Activated T-helper 1 cell treated with anti-CD3 and anti-CD28 coated beads, Interleukin-12 subunit alpha, Interleukin-12 subunit beta, Interleukin-2, Interleukin-4 antibody, amounts not matched to agents 30 ng/mL and 10 ng/mL and 1 ng/mL, durations not matched to agents 14 hours and 24 hours and 36 hours (primary cell): ENCODE data around the gene ABCC8. TPM values are rescaled to one million over a fixed set of nuclear protein-coding genes. Genes with fewer than 3 reads are reported as not detected.
A peak's percentile ranks its signal among the peaks of the same experiment; 100 is the strongest.

Source experiments
- DNase-seq: peaks from one replicate; pipeline ENCODE4 v3.0.0; 2021; ENCODE audit warnings: low spot score
- H3K27ac Mint-ChIP-seq: one replicate; pipeline ENCODE4 v1.8.0; 2021; ENCODE audit warnings: mild to moderate bottlenecking, mixed read lengths
- H3K27me3 Mint-ChIP-seq: one replicate; pipeline ENCODE4 v1.8.0; 2022; ENCODE audit warnings: mild to moderate bottlenecking, moderate library complexity, mixed read lengths; ENCODE audit not compliant: insufficient read depth
- H3K36me3 Mint-ChIP-seq: one replicate; pipeline ENCODE4 v1.8.0; 2021; ENCODE audit warnings: low read depth, mixed read lengths
- H3K4me1 Mint-ChIP-seq: one replicate; pipeline ENCODE4 v1.8.0; 2021; ENCODE audit warnings: low read depth, mixed read lengths
- H3K4me3 Mint-ChIP-seq: one replicate; pipeline ENCODE4 v1.8.0; 2021; ENCODE audit warnings: mild to moderate bottlenecking, moderate library complexity, mixed read lengths
- H3K9me3 Mint-ChIP-seq: one replicate; pipeline ENCODE4 v1.8.0; 2021; ENCODE audit warnings: mixed read lengths
- intact Hi-C: fragments of 100-400 bp; cut with micrococcal nuclease; formaldehyde crosslinking; loops from one replicate; pipeline ENCODE4 v1.15.1; 2024
- total RNA-seq: library from RNA; stranded (reverse); gene quantifications from 2 replicates; pipeline ENCODE4 v1.2.3, GENCODE V29; 2022

Gene ABCC8
- total RNA-seq, 1 donor from 2014 or later: 0.31 TPM

DNA sequence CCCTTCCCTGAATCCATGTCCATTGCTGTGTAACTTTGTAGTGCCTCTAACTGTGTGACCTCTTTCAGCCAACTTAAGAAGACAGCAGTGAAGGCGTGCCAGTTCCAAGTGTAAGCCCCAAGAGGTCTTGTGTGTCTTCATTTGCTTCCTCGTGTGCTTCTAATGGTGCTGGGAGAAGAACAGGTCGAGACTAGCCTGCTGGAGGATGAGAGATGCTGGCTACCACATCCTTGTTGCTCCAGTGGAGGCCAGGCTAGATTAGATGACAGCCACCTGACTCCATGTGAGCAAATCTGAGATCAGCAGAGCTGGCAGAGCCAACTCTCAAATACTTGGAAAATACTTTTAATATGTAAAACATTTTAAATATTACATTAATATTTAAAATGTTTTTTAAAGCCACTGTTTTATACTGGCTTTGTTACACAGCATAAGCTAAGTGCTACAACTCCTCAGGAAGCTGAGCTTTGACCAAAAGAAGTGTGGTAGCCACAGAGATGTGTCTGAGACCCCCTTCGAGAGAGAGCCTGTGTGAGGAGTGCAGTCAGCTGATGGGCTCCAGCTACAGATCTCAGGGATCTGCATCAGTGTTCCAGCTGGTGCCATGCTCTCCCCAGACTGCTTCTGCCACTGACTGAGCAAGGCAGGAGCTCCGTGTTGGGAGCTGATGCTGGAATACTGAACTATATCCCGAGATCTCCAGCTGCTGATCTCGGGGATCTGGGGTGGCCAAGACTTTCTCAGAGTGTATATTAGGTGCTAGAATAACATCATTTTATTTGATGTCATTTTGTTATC is 97.1 kb downstream of the ABCC8 start:
- Mint-ChIP-seq H3K9me3 (peaks cover 4% of the 10 kb centered on the region), H3K27ac (no peak overlapping the region), H3K4me3 (no peak overlapping the region), H3K4me1 (no peaks in the 10 kb centered on the region), H3K27me3 (peaks cover 6% of the 10 kb centered on the region), H3K36me3 (peaks cover 5% of the 10 kb centered on the region)
- DNase-seq: no peak
- intact Hi-C loops: no loop called here

DNA sequence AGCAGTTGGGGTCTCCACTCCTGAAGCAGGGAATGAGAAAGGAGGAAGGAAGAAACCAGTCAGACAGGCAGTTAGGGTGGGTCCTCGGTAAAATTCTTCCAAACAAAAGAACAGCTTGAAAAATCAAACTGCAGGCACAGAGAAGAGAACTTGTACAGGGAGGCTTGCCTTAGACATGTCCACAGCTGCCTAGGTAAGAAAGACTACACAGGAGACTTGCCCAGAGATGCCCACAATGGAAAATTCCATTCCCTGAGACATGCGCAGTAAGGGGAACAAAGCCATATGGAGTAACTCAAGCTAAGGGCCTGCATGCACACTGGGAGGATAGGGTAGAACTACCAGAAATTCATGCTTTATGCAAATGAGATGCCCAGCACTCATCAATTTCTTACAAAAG is 98.0 kb downstream of the ABCC8 start:
- H3K9me3 Mint-ChIP-seq: peaks cover 9% of the 10 kb centered on the region
- no peak overlapping the region for H3K4me3 Mint-ChIP-seq
- H3K4me1 Mint-ChIP-seq: no peaks in the 10 kb centered on the region
- peaks cover 4% of the 10 kb centered on the region for H3K27me3 Mint-ChIP-seq
- intact Hi-C loops: no loop called here
- no peak overlapping the region for H3K27ac Mint-ChIP-seq
- no peak for DNase-seq
- H3K36me3 Mint-ChIP-seq: peaks cover 5% of the 10 kb centered on the region

DNA sequence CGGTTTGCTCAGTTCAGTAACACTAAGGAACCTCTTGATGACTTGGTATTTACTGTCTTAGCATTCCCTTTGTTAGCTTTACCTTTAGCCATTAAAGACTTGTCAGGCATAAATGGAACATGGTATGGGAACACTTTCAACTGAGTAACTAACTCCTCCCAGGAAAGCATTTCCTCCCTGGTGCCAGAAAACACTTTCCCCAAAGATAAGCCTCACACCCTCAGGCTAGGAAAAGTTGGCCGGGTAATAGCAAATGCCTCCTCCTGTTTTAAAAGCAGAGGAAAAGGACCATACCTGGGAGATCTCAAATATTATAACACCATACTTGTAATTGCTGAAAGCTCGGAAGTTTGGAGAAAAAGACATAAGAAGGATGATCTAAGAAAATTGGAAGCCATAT is 100.2 kb downstream of the ABCC8 start:
- Mint-ChIP-seq H3K27ac (no peak overlapping the region), H3K4me1 (no peaks in the 10 kb centered on the region), H3K9me3 (peaks cover 25% of the 10 kb centered on the region), H3K4me3 (no peak overlapping the region), H3K27me3 (peaks cover 8% of the 10 kb centered on the region), H3K36me3 (peaks cover 14% of the 10 kb centered on the region)
- no peak for DNase-seq
- intact Hi-C loops: no loop called here

DNA sequence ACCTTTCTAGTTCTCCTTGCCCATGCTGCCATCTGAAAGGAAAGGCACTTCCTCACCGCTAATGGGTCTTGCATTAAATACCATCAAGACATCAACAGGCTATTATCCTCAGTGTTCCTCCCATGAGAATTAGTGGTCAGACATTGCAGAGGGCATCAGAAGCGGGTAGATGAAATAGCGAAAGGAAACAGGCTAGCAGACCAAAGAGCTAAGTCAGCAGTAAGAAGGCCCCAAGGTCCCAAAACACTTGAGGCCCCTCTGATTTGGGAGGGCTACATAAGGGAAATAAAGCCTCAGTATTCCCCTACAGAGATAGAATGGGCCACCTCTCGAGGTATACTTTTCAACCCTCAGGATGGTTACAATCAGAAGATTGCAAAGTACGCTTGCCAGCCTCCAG is 101.1 kb downstream of the ABCC8 start:
- peaks cover 22% of the 10 kb centered on the region for H3K36me3 Mint-ChIP-seq
- peaks cover 8% of the 10 kb centered on the region for H3K27me3 Mint-ChIP-seq
- intact Hi-C loops: no loop called here
- peaks cover 34% of the 10 kb centered on the region for H3K9me3 Mint-ChIP-seq
- DNase-seq: no peak
- no peak overlapping the region for H3K4me3 Mint-ChIP-seq
- H3K27ac Mint-ChIP-seq: no peak overlapping the region
- H3K4me1 Mint-ChIP-seq: no peaks in the 10 kb centered on the region

DNA sequence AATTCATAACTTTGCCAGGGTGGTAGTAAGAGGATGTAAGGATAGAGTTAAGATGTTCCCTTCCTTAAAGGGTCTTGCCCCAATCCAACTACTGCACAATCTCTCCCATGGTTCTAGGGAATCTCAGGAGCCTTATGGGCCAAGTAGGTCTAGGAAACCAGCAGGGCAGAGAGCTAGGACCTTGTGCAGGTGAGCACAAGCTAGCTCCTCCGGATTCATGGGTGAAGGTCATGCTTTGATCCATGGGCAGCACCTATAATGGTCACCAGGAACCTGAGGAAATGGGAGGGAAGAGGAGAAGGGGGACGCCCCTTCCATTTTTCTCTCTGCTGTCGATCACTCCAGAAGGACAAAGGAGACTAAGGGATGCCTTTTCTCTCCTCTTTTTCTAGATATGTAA is 105.0 kb downstream of the ABCC8 start:
- H3K9me3 Mint-ChIP-seq: peaks cover 49% of the 10 kb centered on the region

DNA sequence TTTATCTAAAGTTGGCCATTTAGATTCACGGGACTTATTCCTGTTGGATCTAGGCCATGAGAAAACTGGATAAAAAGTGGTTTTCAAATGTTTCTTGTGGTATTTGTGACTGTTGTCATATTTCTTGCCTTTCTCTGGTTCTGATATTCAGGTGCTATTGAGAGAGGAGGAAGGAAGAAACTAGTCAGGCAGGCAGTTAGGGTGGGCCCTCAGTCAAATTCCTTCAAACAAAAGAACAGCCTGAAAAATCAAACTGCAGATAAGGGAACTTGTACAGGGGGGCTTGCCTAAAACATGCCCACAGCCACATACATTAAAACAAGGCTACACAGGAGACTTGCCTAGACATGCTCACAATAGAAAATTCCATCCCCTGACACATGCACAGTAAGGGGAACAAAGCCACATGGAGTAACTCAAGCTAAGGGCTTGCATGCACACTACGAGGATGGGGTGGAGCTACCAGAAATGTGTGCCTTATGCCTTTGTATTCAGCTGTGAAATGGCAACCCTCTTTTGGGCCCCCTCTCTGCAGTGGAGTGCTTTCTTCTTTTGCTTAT is 106.9 kb downstream of the ABCC8 start:
- peaks cover 41% of the 10 kb centered on the region for H3K36me3 Mint-ChIP-seq
- H3K27ac Mint-ChIP-seq: no peak overlapping the region
- intact Hi-C loops: loop anchor here (1.0 kb wide), 2 partner anchors 15 to 71 kb away; no protein-coding TSS in a partner anchor
- peaks cover 46% of the 10 kb centered on the region for H3K9me3 Mint-ChIP-seq
- no peak for DNase-seq
- H3K27me3 Mint-ChIP-seq: peaks cover 5% of the 10 kb centered on the region
- no peak overlapping the region for H3K4me3 Mint-ChIP-seq
- peaks cover 19% of the 10 kb centered on the region for H3K4me1 Mint-ChIP-seq

More for the DNA sequence above, 105.0 kb downstream of the ABCC8 start:
- Mint-ChIP-seq H3K27ac (no peak overlapping the region), H3K4me3 (no peak overlapping the region), H3K4me1 (peaks cover 19% of the 10 kb centered on the region), H3K27me3 (peaks cover 8% of the 10 kb centered on the region), H3K36me3 (peaks cover 38% of the 10 kb centered on the region)
- intact Hi-C loops: no loop called here
- DNase-seq: no peak

DNA sequence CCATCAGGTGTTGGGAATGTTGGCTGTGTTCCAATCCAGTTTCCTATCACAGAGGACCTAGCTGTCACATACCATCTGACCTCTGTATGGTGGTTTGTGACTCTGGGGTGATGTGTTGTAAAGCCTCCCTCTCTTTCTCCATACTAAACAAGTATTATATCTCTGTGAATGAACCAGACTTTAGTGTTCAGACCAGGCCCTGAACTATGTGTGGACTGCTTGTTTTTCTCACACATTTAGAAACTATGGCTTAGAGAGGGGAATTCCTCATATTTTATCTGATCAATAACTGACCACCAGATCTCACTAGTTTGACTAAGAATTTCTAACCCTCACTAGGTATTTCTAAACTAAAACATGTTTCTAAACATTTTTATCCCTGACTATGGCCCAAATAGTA is 107.6 kb downstream of the ABCC8 start:
- intact Hi-C loops: loop anchor here (1.0 kb wide), 2 partner anchors 15 to 71 kb away; no protein-coding TSS in a partner anchor
- peaks cover 41% of the 10 kb centered on the region for H3K36me3 Mint-ChIP-seq
- peak overlapping the region; percentile 33 for H3K27ac Mint-ChIP-seq
- H3K4me3 Mint-ChIP-seq: peak overlapping the region; percentile 0
- H3K27me3 Mint-ChIP-seq: peaks cover 9% of the 10 kb centered on the region
- peaks cover 42% of the 10 kb centered on the region for H3K9me3 Mint-ChIP-seq
- H3K4me1 Mint-ChIP-seq: peaks cover 19% of the 10 kb centered on the region
- DNase-seq: no peak

DNA sequence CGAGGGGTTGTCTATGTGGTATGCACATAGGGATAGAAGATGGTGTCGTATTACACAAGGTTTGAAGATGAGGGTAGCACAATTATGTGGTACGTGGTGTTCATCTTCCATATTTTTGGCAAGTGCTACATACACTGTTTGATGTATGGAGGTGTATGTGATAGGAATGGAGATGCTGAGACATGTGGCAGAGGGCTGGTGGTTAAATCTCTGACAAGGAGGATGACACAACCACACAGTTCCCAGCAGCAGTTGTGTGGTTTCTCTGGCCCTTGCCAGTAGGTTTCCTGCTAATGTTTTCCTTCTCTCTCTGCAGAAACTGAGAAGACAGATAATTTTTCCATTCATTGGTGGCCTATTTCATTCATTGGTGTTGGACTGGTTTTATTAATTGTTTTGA is 108.1 kb downstream of the ABCC8 start:
- Mint-ChIP-seq H3K36me3 (peaks cover 41% of the 10 kb centered on the region), H3K9me3 (peaks cover 45% of the 10 kb centered on the region), H3K4me1 (peaks cover 19% of the 10 kb centered on the region), H3K4me3 (no peak overlapping the region), H3K27ac (peak overlapping the region; percentile 33), H3K27me3 (peaks cover 11% of the 10 kb centered on the region)
- intact Hi-C loops: loop anchor here (1.0 kb wide), 1 partner anchor 137 kb away; no protein-coding TSS in a partner anchor
- DNase-seq: no peak

DNA sequence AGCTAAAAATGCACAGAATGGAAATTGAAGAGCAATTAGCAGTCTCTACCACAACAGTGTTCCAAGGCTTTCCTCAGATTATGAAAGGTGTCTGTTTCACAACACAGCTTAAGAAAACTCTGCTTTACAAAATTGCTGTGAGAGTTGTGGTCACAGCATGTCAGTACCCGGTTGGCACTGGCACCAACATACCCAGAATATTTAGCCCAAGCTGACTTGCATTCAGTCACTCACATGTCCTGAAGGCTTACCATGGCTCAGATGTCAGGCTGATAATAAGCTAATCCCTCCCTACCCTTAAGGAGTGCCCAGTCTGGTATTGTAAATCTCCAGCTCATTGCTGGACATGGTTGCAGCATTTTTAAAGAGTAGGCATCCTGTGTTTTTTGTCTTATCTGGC is 110.2 kb downstream of the ABCC8 start:
- H3K27me3 Mint-ChIP-seq: peaks cover 13% of the 10 kb centered on the region
- intact Hi-C loops: no loop called here
- H3K27ac Mint-ChIP-seq: no peak overlapping the region
- peaks cover 31% of the 10 kb centered on the region for H3K9me3 Mint-ChIP-seq
- peaks cover 19% of the 10 kb centered on the region for H3K4me1 Mint-ChIP-seq
- H3K36me3 Mint-ChIP-seq: peaks cover 33% of the 10 kb centered on the region
- no peak overlapping the region for H3K4me3 Mint-ChIP-seq
- DNase-seq: no peak

DNA sequence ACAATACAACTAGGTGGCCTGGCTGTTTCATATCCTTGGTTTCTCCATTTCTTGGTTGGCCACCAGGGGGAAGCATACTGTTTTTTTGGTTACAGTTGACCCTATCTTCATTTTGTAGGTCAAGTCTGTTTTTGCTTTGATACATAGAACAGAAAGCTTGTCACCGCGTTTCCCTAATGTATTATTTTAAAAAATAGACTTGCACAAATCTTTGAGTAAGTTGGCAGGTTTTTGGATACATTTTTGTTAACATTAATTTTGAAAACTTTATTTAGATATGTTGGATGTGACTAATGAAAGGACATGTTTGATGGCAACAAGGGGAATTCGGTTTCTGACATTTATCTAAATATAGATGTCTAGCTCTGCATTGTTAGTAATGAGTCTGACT is 122.0 kb downstream of the ABCC8 start:
- H3K27me3 Mint-ChIP-seq: peaks cover 43% of the 10 kb centered on the region
- intact Hi-C loops: loop anchor here (1.0 to 5.0 kb wide), 8 partner anchors 15 to 1278 kb away; partner anchors contain the start of genes C11orf58, RPS13 and SPTY2D1
- peaks cover 2% of the 10 kb centered on the region for H3K36me3 Mint-ChIP-seq
- H3K4me3 Mint-ChIP-seq: peak overlapping the region; percentile 73
- H3K27ac Mint-ChIP-seq: peak overlapping the region; percentile 73
- peak; percentile 56 for DNase-seq
- peaks cover 40% of the 10 kb centered on the region for H3K4me1 Mint-ChIP-seq
- no peaks in the 10 kb centered on the region for H3K9me3 Mint-ChIP-seq

DNA sequence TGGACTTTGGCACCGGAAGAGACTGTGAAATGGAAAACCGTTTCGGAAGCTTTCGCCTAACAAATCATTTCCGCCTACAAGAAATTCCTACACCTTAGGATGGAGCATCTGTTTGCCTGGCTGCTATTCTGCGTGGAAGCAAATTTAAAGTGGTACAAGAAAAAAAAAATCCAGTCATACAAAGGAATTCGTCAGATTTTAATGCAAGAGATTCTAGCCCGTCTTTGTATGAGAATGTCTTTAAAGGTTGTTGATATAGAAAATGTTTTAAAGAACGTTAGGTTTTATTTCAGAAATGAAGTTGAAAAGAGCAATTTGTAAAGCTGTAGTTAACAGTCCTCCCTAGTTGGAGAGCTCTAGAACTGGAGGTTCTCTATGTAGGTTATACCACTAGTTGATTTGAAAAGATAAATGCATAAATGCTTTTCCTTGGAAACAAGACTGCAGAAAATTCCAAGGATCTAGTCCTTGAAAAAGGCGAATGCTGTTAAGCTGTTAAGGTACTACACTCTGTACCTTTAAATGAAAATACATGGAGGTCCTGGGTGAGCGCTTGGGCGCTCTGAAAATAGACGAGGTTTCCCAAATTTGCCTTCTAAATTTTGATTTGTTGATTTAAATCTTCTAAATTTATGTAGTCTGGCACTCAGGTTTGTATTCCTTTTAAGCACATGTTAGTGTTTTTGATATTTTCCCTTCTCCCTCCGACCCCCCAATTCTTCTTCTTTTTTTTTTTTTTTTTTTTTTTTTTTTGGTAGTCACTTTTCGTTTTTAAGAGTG is 122.6 kb downstream of the ABCC8 start:
- intact Hi-C loops: loop anchor here (1.0 to 5.0 kb wide), 13 partner anchors 10 to 1278 kb away; partner anchors contain the start of genes C11orf58, LDHA, RPS13 and SPTY2D1
- H3K4me3 Mint-ChIP-seq: peak overlapping the region; percentile 93
- no peak for DNase-seq
- H3K4me1 Mint-ChIP-seq: peaks cover 40% of the 10 kb centered on the region
- H3K9me3 Mint-ChIP-seq: no peaks in the 10 kb centered on the region
- peaks cover 43% of the 10 kb centered on the region for H3K27me3 Mint-ChIP-seq
- H3K36me3 Mint-ChIP-seq: no peaks in the 10 kb centered on the region
- H3K27ac Mint-ChIP-seq: peak overlapping the region; percentile 84

DNA sequence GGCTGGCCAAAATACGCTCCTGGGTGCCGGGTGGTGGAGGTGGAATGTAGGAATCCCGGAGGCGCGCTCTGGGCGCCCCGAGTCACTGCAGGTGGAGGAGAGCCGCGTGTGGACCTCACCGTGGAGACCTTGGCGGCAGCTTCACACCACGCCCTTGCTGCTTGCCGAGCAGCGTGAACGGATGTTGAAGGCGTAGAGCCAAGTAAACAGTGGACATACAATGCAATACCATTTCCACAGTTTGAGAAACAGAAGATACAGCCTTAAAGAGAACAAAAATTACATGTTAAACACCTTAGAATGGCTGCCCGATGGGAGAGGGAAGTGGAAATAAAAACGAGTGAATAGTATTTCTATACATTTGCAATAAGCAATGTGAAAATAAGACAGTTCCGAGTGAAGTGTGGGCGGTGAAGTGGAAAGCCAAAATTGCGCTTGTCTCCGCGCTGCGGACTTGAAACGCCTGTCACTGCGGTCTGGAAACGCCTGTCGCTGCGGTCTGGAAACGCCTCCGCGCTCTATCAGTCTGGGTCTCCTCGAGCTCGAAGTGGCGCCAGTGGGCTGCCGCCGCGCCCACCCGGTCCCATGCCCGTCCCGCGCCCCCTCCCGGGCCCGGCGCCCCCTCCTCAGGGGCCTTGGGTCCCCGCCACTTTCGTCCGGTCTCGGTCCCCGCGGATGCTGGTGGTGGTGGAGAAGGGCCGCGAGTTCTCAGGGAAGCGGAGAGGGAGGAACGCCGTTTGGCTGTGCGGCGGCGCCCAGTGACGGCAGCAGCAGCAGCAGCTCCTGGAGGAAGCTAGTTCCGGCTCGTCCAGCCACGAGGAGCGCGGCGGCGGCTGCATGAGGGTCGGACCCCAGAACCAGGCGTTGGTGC is 123.5 kb downstream of the ABCC8 start:
- Mint-ChIP-seq H3K4me3 (peak overlapping the region; percentile 93), H3K4me1 (peaks cover 40% of the 10 kb centered on the region), H3K36me3 (no peaks in the 10 kb centered on the region), H3K27ac (peak overlapping the region; percentile 94), H3K9me3 (no peaks in the 10 kb centered on the region), H3K27me3 (peaks cover 41% of the 10 kb centered on the region)
- peak; percentile 39 for DNase-seq
- intact Hi-C loops: loop anchor here (1.0 to 5.0 kb wide), 8 partner anchors 9 to 1279 kb away; partner anchors contain the start of genes C11orf58, LDHA and SPTY2D1
